ENCODE data around the gene ZNF580.
A peak's percentile ranks its signal among the peaks of the same experiment; 100 is the strongest.

ZNF580 gene

DNA sequence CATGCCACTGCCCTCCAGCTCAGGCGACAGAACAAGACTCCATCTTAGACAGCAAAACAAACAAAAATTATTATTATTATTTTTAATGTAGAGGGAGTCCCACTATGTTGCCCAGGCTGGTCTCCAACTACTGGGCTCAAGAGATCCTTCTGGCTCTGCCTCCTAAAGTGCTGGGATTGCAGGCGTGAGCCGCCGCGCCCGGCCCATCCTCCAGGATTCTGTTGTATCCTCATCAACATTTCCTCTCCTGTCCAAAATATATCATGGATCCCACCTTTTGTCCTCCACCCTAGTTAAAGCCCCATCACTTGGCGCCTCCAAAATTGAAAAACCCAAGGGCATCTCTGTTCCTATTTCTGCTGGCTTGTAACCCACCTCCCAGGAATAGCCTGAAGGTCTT lies 17.7 kb upstream of the ZNF580 start:
- peaks cover 26% of the 10 kb centered on the region for H3K36me3 Mint-ChIP-seq (ENCODE audit: insufficient read depth)
- no peaks in the 10 kb centered on the region for H3K27me3 Mint-ChIP-seq
- no peaks in the 10 kb centered on the region for H3K9me3 Mint-ChIP-seq
- DNase-seq (no peak), ATAC-seq (replicated peaks) (no peak)
- H3K4me1 Mint-ChIP-seq (ENCODE audit: low read depth in 2 of 2) = peaks cover 25 to 35% of the 10 kb centered on the region in 2 donors
- H3K27ac Mint-ChIP-seq = no peak overlapping the region
- no peak overlapping the region for H3K4me3 Mint-ChIP-seq

DNA sequence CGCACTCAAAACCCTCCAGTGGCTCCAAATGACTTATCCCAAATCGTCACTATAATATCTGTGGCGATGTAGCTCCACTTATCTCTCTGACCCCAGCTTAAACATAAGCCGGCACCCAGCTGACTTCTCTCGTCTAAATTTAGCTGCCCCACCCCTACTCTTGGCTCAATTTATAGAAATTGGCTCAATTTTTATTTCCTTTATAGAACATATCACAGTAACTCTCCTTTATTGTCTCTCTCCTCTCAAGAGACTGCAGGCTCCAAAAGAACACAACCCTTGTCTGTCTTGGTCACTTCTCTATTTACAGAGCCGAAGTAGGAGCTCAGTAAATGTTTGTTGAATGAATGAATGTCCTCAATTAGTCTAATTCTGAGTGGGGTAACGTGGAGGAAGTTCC lies 17.2 kb upstream of the ZNF580 start:
- Mint-ChIP-seq H3K4me3 (peak overlapping the region; percentile 85), H3K27me3 (no peaks in the 10 kb centered on the region), H3K9me3 (no peaks in the 10 kb centered on the region), H3K4me1 (ENCODE audit: low read depth in 2 of 2) (peaks cover 23 to 35% of the 10 kb centered on the region in 2 donors), H3K27ac (peak overlapping the region; percentile 94 to 96), H3K36me3 (ENCODE audit: insufficient read depth) (peaks cover 24% of the 10 kb centered on the region)
- no peak for DNase-seq
- ATAC-seq (replicated peaks) = no peak

DNA sequence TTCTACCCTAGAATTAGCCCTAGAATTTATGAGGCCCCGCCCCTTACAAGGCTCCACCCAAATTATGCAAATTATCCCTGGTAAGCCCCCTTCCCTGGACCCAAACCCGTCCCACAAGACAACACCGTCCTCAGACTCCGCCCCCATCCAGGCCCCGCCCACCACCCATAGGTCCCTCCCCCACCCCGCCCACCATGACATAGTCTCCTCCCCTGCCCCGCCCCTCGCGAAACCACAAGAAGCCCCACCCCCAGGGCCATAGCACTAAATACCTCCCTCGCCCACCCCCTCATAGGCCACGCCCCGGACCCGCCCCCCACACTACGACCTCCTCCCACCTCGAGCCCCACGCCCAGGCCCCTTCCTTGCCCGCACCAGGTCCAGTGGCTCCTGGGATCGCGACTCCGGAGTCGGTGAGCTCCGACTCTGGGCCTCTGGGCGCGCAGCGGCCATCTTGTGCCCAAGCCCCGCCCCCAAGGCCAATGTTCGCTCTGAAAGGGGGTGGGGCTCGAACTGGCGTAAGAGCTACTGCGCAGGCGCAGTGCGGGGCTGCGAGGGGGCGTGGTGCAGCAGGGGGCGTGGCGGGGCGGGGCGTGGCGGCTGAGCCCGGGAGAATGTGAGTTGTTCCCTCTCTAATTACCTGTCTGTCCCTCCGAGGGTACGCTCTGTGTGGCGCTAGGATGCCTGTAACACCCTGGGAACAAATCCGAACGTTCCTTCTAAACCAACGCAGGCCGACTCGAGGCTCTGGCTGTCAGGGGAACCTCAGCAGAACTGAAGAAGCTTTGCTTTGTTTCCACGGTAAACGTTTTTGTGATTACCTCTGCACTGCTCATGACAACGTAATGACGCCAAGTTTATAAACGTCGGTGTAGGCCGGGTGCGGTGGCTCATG lies 16.4 kb upstream of the ZNF580 start, which contains the start of gene ZNF784:
TSS of gene ZNF784 (minus strand) at position 458 of the 895 bp plus-strand sequence. CDS start at position 453, 5 bp downstream.
- Mint-ChIP-seq H3K36me3 (ENCODE audit: insufficient read depth) (peaks cover 21% of the 10 kb centered on the region), H3K27ac (peak within 1 kb of the TSS; percentile 94 to 96), H3K4me3 (peak within 1 kb of the TSS; percentile 85), H3K27me3 (no peaks in the 10 kb centered on the region), H3K4me1 (ENCODE audit: low read depth in 2 of 2) (peaks cover 22 to 35% of the 10 kb centered on the region in 2 donors), H3K9me3 (no peaks in the 10 kb centered on the region)
- ATAC-seq (replicated peaks) (peak; percentile 65), DNase-seq (peak; percentile 92 to 94 (median 93))

DNA sequence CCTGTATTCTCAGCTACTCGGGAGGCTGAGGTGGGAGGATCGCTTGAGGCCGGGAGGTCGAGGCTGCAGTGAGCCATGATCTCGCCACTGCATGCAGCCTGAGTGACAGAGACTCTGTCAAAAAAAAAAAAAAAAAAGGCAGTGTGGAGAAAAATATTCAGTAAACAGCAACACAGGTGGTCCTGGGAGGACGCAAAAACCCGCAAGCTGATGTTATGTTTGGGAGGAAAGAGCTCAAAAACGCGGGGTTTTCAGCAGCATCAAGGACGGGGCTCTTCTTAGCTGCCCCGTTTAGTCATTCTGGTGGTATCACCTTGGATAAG lies 15.8 kb upstream of the ZNF580 start:
- Mint-ChIP-seq H3K27ac (peak overlapping the region; percentile 94 to 96), H3K27me3 (no peaks in the 10 kb centered on the region), H3K4me1 (ENCODE audit: low read depth in 2 of 2) (peaks cover 22 to 35% of the 10 kb centered on the region in 2 donors), H3K9me3 (no peaks in the 10 kb centered on the region), H3K36me3 (ENCODE audit: insufficient read depth) (peaks cover 21% of the 10 kb centered on the region), H3K4me3 (peak overlapping the region; percentile 85)
- no peak for ATAC-seq (replicated peaks)
- DNase-seq = no peak

DNA sequence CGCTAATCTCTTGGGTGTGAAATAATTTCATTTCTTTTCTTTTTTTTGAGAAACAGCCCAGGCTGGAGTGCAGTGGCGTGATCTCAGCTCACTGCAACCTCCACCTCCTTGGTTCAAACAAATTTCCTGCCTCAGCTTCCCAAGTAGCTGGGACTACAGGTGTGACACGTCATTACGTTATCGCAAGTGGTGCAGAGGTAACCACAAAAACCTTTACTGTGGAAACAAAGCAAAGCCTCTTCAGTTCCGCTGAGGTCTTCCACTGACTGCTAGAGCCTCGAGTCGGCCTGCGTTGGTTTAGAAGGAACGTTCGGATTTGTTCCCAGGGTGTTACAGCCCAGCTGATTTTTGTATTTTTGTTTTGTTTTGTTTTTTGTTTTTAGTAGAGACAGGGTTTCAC lies 14.5 kb upstream of the ZNF580 start:
- Mint-ChIP-seq H3K36me3 (ENCODE audit: insufficient read depth) (peaks cover 22% of the 10 kb centered on the region), H3K4me3 (peak overlapping the region; percentile 69 to 73), H3K9me3 (no peaks in the 10 kb centered on the region), H3K27me3 (no peaks in the 10 kb centered on the region), H3K27ac (peak overlapping the region; percentile 58 to 85), H3K4me1 (ENCODE audit: low read depth in 2 of 2) (peaks cover 18 to 33% of the 10 kb centered on the region in 2 donors)
- ATAC-seq (replicated peaks) (peak; percentile 74), DNase-seq (peak; percentile 47 to 53 (median 53))

DNA sequence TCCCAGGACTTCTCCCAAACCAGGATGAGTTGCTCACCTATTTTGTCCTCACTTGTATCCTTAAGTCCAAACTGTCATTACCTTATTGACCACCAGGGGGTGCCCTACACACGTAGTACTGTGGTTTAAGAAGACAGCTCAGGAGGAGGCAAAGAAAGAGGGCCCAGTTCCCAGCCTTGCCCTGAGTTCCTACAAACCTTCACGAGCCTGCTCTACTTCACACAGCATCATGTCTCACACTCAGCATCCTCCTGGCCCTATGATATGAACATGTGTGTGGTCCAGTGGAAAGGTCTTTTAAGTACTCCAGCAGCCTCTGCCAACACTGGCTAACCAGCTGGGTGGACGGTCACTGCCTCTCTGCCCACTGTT lies 8.4 kb upstream of the ZNF580 start:
- peak overlapping the region in 1 of 2 donors; percentile 1 for H3K4me3 Mint-ChIP-seq

DNA sequence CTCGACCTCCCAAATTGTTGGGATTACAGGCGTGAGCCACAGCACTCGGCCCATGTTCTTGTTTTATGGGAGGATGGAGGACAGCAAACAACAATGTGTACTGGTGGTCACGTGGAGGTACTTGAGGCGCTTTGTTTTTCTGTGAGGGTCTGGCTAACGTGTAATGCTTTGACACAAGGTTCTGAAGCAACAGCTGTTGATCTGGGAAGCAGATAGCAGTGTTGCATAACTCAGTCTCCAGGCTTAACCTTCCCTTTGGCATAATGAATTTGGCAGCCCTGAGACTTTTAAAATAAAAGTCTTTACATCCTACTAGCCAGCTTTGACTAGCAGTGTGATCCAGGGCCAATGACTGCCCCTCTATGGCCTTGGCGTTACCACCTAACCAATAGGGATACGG lies 6.9 kb upstream of the ZNF580 start:
- ATAC-seq (replicated peaks) = no peak
- Mint-ChIP-seq H3K4me1 (ENCODE audit: low read depth in 2 of 2) (peaks cover 45 to 51% of the 10 kb centered on the region in 2 donors), H3K27me3 (no peaks in the 10 kb centered on the region), H3K9me3 (no peaks in the 10 kb centered on the region), H3K27ac (peak overlapping the region; percentile 100), H3K4me3 (peak overlapping the region in 1 of 2 donors; percentile 99), H3K36me3 (ENCODE audit: insufficient read depth) (peaks cover 45% of the 10 kb centered on the region)
- no peak for DNase-seq

More for the DNA sequence above, 8.4 kb upstream of the ZNF580 start:
- Mint-ChIP-seq H3K9me3 (no peaks in the 10 kb centered on the region), H3K27ac (peak overlapping the region; percentile 16 to 21), H3K36me3 (ENCODE audit: insufficient read depth) (peaks cover 41% of the 10 kb centered on the region), H3K4me1 (ENCODE audit: low read depth in 2 of 2) (peaks cover 38 to 43% of the 10 kb centered on the region in 2 donors), H3K27me3 (no peaks in the 10 kb centered on the region)
- DNase-seq = peak; percentile 91 to 95 (median 93)
- ATAC-seq (replicated peaks) = peak; percentile 55

DNA sequence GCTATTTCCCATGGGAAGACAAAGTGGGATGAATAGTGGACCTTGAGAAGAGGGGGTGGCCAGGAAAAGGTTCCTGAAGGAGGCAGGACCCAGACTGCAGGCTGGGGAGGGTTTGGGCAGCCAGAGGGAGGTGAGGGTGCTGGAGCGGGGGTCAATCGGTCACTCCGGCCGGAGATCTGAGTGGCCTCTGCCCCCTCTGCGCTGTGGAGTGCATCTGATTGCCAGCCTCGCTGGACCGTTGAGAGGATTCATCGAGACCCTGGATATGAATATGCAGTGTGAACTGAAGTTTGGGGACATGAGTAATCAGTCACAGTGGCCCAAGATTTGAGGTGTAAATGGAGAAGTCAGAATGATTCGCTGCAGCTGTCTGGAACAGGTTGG lies 5.5 kb upstream of the ZNF580 start:
- no peak for ATAC-seq (replicated peaks)

DNA sequence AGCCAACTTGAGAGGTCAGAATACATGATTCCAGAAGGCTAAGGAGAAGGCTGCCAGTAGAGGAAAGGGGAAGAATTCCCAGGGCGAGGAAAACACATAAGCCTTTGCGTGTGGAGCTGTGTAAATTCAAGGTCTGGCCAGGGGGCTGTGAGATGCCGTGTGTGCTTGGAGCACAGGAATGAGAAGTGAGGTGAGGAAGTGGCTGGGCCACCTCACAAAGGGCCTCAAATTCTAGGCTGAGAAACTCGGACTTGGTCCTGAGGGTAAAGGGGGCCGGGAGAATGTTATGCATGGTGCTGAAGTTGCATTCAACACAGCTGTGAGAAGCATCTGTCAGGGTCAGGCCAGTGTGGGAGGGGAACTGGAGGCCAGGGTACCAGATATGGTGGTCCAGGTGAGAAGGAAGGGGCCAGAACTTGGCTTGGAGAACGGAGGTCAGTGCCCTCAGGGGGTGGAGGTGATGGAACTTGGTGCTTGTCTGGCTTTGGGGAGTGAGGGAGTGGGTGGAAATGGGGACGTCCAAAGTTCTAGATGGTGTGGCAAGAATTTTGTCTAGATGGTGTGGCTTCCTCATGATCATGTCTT lies 4.9 kb upstream of the ZNF580 start:
- Mint-ChIP-seq H3K36me3 (ENCODE audit: insufficient read depth) (peaks cover 58% of the 10 kb centered on the region), H3K9me3 (peaks cover 0 to 2% of the 10 kb centered on the region in 2 donors), H3K27ac (peak overlapping the region; percentile 100), H3K4me1 (ENCODE audit: low read depth in 2 of 2) (peaks cover 52 to 61% of the 10 kb centered on the region in 2 donors), H3K4me3 (peak overlapping the region; percentile 97 to 99), H3K27me3 (no peaks in the 10 kb centered on the region)
- DNase-seq = no peak
- ATAC-seq (replicated peaks) = no peak

More for the DNA sequence above, 5.5 kb upstream of the ZNF580 start:
- Mint-ChIP-seq H3K36me3 (ENCODE audit: insufficient read depth) (peaks cover 54% of the 10 kb centered on the region), H3K9me3 (peaks cover 0 to 2% of the 10 kb centered on the region in 2 donors), H3K4me1 (ENCODE audit: low read depth in 2 of 2) (peaks cover 49 to 58% of the 10 kb centered on the region in 2 donors), H3K27ac (peak overlapping the region; percentile 100), H3K27me3 (no peaks in the 10 kb centered on the region), H3K4me3 (peak overlapping the region; percentile 97 to 99)
- no peak for DNase-seq

DNA sequence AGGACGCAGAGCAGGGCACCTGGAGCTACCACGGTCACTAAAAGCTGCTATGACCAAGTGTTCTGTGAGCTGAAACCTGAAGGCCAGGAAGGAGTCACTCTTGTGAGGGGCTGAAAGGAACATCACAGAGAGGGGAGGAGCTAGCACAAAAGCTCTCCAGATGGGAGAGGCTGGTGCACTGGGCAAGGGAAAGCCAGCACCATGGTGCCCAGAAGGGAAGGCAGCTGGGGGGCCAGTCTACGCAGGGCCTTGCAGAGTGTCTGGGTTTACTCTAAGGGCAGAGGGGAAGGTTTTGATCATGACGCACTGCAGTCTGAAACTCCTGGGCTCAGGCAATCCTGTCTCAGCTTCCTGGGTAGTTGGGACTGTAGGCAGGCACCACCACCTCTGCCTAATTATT lies 4.1 kb upstream of the ZNF580 start:
- H3K4me1 Mint-ChIP-seq (ENCODE audit: low read depth in 2 of 2) = peaks cover 53 to 63% of the 10 kb centered on the region in 2 donors

DNA sequence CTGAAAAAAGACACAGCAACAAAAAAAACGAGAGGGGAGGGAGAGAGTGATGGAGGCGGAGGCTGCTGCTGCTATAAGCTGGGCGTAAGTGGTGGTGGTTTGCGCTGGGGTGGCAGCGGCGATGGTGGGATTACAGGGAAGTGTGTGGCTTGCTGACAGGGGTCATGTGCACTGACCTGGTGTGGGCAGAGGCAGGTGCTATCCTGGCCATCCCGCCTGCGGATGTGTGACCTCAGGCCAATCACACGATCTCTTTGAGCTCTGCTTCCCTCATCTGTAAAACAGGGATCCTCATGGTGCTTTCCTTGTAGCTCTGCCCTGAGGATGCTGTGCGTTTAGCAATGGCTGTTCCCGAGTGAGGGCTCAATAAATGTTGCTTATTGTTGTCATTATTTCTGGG lies 3.3 kb upstream of the ZNF580 start:
- Mint-ChIP-seq H3K9me3 (peaks cover 0 to 2% of the 10 kb centered on the region in 2 donors), H3K36me3 (ENCODE audit: insufficient read depth) (peaks cover 47% of the 10 kb centered on the region), H3K27me3 (no peaks in the 10 kb centered on the region), H3K4me3 (peak overlapping the region in 1 of 2 donors; percentile 41), H3K4me1 (ENCODE audit: low read depth in 2 of 2) (peaks cover 52 to 62% of the 10 kb centered on the region in 2 donors), H3K27ac (peak overlapping the region; percentile 65 to 100)
- DNase-seq (no peak), ATAC-seq (replicated peaks) (no peak)

More for the DNA sequence above, 4.1 kb upstream of the ZNF580 start:
- H3K36me3 Mint-ChIP-seq (ENCODE audit: insufficient read depth) = peaks cover 53% of the 10 kb centered on the region
- H3K27ac Mint-ChIP-seq = peak overlapping the region; percentile 100
- DNase-seq = no peak
- H3K27me3 Mint-ChIP-seq = no peaks in the 10 kb centered on the region
- ATAC-seq (replicated peaks) = no peak
- H3K9me3 Mint-ChIP-seq = peaks cover 0 to 2% of the 10 kb centered on the region in 2 donors
- H3K4me3 Mint-ChIP-seq = peak overlapping the region; percentile 97 to 99

DNA sequence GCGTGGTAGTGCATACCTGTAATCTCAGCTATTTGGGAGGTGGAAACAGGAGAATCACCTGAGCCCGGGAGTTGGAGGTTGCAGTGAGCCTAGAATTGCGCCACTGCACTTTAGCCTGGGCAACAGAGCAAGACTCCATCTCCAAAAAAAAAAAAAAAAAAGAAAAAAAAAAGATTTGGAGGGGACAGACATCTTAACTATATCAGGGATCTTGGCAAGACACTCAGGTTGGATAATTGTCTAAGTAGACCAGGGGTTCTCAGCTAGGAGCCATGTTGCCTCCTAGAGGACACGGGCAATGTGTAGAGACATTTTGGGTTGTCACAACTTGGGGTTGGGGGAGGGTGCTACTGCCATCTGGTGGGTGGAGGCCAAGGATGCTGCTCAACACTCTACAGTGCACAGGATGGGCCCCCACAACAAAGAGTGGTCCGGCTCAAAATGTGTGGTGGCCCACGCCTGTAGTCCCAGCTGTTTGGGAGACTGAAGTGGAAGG lies 1.9 kb upstream of the ZNF580 start:
- H3K4me1 Mint-ChIP-seq (ENCODE audit: low read depth in 2 of 2) = peaks cover 61 to 67% of the 10 kb centered on the region in 2 donors
- peaks cover 56% of the 10 kb centered on the region for H3K36me3 Mint-ChIP-seq (ENCODE audit: insufficient read depth)
- peaks cover 0 to 2% of the 10 kb centered on the region in 2 donors for H3K9me3 Mint-ChIP-seq
- ATAC-seq (replicated peaks) (peak; percentile 18), DNase-seq (peak; percentile 54 to 62 (median 55))
- H3K27me3 Mint-ChIP-seq = no peaks in the 10 kb centered on the region
- H3K27ac Mint-ChIP-seq = peak overlapping the region in 1 of 2 donors; percentile 100
- H3K4me3 Mint-ChIP-seq = peak overlapping the region; percentile 47 to 50

DNA sequence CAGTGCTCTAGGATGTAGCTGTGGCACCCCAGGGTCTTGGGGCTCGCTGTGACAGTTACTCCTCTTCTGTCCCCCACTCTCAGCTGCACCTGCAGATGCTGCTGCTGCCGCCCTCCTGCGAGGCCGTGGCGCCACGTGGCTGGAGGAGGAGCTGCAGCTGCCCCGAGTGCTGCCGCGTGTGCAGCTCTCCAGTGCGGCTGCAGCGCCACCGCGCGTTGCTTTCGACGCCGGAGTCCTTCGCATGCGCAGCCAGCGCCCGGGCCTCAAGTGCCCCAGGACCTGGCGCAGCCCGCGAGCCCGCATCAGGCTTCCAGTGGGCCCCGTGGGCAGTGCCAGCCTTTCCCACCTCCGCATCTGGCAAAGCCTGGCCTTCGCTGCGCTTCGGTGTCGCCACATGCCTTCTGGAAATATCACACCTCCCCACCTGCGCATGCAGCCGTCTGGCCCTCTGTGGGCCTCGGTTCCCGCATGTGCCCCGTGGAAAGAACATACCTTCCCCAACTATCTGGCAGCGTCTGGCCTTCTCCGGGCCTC lies 692 bp upstream of the ZNF580 start:
- Mint-ChIP-seq H3K27me3 (no peaks in the 10 kb centered on the region), H3K4me3 (peak overlapping the region; percentile 69 to 76), H3K4me1 (ENCODE audit: low read depth in 2 of 2) (peaks cover 62 to 67% of the 10 kb centered on the region in 2 donors), H3K9me3 (peaks cover 0 to 2% of the 10 kb centered on the region in 2 donors), H3K27ac (peak overlapping the region; percentile 79), H3K36me3 (ENCODE audit: insufficient read depth) (peaks cover 46% of the 10 kb centered on the region)
- ATAC-seq (replicated peaks) (peak; percentile 54), DNase-seq (peak; percentile 60 to 73 (median 66))
